Right forelimb (tissue), 1 donor: ENCODE results near the gene CD74.
"Not testable (repeated sequence)": the region's sequence is repeated elsewhere in the genome, so short reads cannot be mapped to it uniquely, and the experiment has no call there.

Experiments
- DNase-seq: peaks from one replicate; pipeline ENCODE4 v3.0.0-alpha.2; 2018

The CD74 gene

GRCh38 chr5:150441813-150442698 lies 29.3 kb upstream of the CD74 start:
- DNase-seq, result no peak

GRCh38 chr5:150440948-150441812 lies 28.5 kb upstream of the CD74 start:
- DNase-seq, result no peak

DNA sequence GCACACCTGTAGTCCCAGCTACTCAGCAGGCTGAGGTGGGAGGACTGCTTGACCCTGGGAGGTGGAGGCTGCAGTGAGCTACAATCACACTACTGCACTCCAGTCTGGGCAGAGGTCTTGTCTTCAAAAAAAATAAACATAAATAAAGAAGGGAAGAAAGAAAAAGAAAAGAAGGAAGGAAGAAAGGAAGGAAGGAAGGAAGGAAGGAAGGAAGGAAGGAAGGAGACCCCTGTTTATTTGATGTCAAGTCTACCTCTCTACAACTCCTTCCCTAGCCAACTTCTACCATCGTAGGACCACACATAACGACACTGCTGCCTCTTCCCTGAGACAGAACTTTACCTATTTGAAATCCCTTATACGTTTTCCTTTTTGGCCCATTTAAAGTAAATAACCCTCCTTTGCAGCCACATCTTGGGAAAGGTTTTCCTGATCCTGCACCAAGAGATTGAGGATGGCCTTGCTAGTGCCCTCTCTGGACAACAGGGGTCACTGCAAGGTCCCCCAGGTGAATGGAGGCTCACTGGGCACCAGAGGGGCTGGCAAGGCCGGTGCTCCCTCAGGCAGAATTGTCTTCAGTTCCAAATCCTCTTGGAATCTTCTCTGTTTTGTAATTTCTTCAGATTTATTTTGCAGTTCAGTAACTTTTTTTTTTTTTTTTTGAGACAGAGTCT lies 26.3 kb upstream of the CD74 start:
- DNase-seq, result no peak

- DNase-seq, result peak; percentile 87
Observed at GRCh38 chr5:150436141-150436680, 23.5 kb upstream of the CD74 start.

GRCh38 chr5:150434464-150434863 lies 21.8 kb upstream of the CD74 start:
- DNase-seq, result no peak

DNA sequence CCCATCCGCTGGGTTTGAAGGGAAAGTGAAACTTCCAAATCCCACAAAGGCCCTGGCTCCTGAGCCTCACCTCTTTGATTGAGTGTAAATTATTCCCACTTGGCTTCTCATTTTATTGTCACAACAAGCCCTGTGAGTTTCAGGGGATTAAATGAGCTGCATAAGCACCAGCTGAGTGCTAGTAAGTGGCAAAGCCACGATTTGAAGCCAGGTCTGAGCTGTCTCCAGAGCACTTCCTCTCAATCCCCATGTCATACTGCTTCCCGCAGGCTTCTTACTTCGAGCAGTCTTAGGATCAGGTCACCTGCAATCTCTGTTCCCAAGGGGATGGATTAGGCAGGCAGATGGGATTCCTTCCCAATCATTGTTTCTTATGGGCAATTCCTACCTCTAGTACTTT lies 18.9 kb upstream of the CD74 start:
- DNase-seq, result no peak

DNA sequence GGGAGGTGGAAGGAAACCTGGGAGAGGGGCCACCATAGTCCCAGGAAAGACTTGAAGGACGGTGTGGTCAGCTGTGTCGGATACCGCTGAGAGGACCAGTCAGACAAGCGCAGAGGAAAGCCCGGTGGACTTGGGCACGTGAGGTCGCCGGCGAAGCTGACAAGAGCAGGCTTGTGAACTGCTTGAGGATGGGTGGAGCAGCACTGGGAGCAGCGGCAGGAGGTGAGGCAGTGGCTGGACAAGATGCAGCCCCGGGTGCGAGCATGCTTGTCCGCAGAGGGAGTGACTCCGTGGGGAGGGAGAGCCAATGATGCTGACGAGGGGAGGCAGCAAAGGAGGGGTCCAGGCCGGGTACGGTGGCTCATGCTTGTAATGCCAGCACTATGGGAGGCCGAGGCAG lies 18.3 kb upstream of the CD74 start:
- DNase-seq, result no peak

GRCh38 chr5:150429410-150429873 lies 16.7 kb upstream of the CD74 start:
- DNase-seq, result no peak

- DNase-seq, result no peak
Observed at GRCh38 chr5:150428978-150429377, 16.3 kb upstream of the CD74 start.

- no peak for DNase-seq
Observed at GRCh38 chr5:150428106-150428876, 15.6 kb upstream of the CD74 start.

DNA sequence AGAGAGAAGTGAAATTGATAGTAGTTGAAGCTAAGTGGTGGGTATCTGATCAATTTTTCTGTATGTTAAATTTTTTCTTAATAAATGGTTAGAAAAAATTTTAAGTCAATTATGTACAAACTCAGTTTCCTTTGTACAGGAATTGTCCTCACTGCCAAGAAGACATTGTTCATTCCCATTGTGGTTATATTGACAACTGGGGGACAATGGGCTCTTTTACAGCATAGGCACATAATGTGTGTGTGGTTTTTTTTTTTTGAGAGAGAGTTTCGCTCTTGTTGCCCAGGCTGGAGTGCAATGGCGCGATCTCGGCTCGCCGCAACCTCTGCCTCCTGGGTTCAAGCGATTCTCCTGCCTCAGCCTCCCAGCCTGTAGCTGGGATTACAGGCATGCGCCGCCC lies 13.5 kb upstream of the CD74 start:
- DNase-seq, result not testable (repeated sequence)

- DNase-seq, result no peak
Observed at GRCh38 chr5:150422758-150423157, 10.0 kb upstream of the CD74 start.

GRCh38 chr5:150422075-150422474 lies 9.4 kb upstream of the CD74 start:
- DNase-seq, result no peak

DNA sequence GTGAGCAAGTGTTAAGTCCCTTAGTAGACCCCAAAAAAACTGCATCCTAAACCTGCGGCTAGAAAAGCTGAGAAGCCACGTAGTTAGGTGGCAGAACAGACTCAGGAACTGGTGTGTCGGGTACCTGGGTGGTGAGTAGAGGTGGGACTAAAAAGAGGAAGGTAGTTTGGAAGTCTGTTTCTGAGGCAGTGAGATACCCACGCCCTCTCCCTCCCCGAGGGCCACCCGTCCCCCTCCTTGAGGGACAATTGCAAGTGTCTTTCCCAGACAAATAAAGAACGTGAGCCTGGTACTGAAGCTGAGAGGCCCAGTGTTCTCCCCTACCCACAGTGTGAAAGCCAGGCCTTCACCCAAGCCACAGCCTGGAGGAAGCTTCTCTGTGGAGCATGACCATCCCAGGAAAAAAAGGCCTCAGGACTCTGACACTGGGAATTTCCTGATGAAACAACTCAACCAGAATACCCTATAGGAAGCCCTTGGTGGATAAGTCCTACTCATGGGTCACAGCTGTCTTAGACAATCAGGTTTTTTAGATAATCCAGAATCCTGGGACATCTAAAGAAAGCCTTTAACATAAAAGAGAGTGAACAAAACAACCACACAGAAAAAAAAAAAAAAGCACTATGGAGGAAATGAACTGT lies 7.0 kb upstream of the CD74 start:
- no peak for DNase-seq

GRCh38 chr5:150413902-150414790 lies 1.4 kb upstream of the CD74 start:
- DNase-seq, result not testable (repeated sequence)

DNA sequence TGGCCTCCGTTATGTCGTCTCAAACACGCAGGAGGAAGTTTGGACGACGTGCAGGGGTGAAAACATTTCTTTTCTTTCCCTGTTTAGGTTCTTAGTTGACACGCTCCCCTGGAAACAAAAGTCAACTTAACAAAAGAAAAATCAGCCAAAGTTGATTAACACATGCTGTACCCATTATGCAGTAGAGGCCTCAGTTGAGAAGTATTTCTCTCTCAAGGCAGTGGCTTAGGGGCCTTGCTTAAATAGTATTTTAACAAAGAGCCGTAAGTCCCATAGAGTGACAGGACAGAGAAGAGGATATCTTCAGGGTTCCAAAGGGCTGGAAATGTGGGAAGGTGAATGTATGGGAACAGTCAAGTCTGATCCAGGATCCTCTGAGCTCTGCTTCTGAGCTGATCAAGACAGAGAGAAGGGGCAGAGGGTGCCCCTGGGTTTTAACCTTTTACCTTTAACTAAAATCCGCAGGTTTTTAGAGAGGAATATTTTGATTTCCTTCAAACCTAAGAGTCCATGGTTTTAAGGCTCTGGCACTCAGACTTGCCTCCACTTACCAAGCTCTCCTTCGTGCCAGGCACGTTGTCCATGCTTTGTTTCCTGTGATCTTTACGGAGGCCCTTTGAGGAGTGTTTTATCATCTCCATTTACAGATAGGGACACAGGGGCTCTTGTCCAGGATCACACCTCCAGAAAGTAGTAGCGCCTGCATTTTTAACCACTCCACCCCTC lies 629 bp upstream of the CD74 start:
- no peak for DNase-seq

DNA sequence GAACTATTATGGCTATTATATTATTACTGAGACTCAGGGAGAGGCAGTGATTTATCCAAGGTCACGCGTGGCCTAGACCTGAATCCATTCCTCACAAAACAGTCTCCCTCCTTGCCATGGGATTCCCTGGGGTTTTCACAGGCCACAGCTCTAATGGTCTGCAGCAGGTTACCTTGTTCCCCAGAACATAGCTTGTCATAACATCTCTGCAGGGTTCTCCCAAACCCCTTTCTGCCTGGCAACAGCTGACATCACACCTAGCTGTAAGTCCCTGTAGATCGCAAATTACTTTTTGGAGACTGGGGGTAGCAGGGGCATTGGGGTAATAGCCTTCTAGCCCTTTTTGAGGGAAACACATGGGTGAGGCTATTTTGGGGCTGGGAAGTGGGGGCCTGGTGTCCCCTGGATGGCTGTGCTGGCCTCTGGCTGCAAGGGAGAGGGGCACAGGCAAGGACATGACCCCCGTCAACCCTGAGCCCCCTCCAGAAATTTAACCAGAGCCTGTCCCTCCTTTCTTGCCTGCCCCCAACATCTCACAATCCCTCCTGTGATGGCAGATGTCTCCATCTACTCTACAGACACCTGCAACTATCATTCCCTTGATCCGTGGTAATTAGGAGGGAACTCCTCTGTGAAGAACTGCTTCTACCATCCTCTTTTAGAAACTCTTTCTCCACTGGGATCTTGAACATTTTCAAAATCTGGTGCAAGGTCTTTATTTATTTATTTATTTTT lies 1.3 kb downstream of the CD74 start:
- no peak for DNase-seq

DNA sequence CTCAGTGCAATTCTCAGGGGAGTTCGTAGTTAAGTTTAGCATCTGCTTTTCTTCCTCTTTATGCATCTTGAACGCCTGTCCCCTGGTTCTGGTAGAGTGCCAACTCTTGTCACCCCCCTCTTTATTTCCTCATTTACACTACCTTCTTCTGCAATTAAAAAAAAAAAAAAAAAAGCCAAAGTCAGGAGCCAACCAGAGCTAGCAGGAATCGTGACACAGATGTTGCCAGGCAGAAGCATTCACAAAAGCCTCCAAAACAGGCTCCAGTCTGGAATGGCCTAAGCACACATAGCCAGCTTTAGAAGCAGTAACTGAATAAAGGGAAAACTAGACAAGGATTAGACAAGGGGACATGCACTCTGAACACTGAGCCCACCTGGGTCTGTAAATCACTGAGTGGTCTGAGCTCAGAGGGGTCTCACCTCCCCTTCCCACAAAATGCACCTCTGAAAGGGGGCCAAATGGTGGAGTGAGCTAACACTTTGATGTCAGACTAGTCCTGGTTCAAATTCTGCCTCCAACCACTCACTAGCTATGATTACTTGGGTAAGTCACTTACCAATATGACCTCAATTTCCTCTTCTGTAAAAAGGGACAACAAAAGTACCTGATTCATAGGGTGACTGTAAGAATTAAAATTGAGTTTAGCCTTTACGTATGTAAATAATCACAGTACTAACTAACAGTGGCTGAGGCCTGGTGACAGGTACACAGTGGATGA lies 2.0 kb downstream of the CD74 start:
- peak; percentile 72 for DNase-seq
